GM12801 (cell line): Measurements from ENCODE around the gene LTC4S.

Experiments
- CTCF ChIP-seq: IDR thresholded peaks from one replicate; pipeline ENCODE4 v1.5.1; 2011; ENCODE audit warnings: control low read depth; ENCODE audit not compliant: insufficient read length; ENCODE audit errors: extremely low read depth

The LTC4S gene

GRCh38 chr5:179772351-179772750 is 21.4 kb upstream of the LTC4S start:
- TF ChIP-seq CTCF = no peak

GRCh38 chr5:179773686-179774040 is 20.1 kb upstream of the LTC4S start:
- no peak for TF ChIP-seq CTCF

GRCh38 chr5:179774442-179774841 is 19.3 kb upstream of the LTC4S start:
- no peak for TF ChIP-seq CTCF

- no peak for TF ChIP-seq CTCF
Observed at GRCh38 chr5:179776411-179776938, 17.3 kb upstream of the LTC4S start.

GRCh38 chr5:179777456-179777855 is 16.3 kb upstream of the LTC4S start:
- no peak for TF ChIP-seq CTCF

GRCh38 chr5:179777909-179778308 is 15.9 kb upstream of the LTC4S start:
- no peak for TF ChIP-seq CTCF

- no peak for TF ChIP-seq CTCF
Observed at GRCh38 chr5:179778591-179778990, 15.2 kb upstream of the LTC4S start.

- TF ChIP-seq CTCF = no peak
Observed at GRCh38 chr5:179779826-179780225, 14.0 kb upstream of the LTC4S start.
